SK-N-SH treated with all-trans-retinoic acid at 6 μM for 48 hours (cell line): ENCODE results near the gene PROK1.

Experiments
- ATAC-seq: fragments of 200-7000 bp; cut with Tn5 transposase; 3 replicates; pipeline ENCODE4 v1.9.1; 2020; ENCODE audit warnings: mild to moderate bottlenecking, moderate library complexity
- ARNTL ChIP-seq: fragments of 450-650 bp; formaldehyde crosslinking; IDR thresholded peaks from 2 replicates; pipeline ENCODE4 v1.5.0; 2020; ENCODE audit warnings: low read depth, mild to moderate bottlenecking, moderate library complexity, borderline replicate concordance
- BACH2 ChIP-seq: fragments of 250-450 bp; sonication (Bioruptor Pico); IDR thresholded peaks from 2 replicates; pipeline ENCODE4 v1.9.0; 2021; ENCODE audit warnings: mild to moderate bottlenecking, borderline replicate concordance
- CSDC2 ChIP-seq: fragments of 250-450 bp; sonication (Bioruptor Pico); IDR thresholded peaks from 2 replicates; pipeline ENCODE4 v1.5.0; 2020; ENCODE audit warnings: mild to moderate bottlenecking, moderate library complexity
- CSRNP3 ChIP-seq: fragments of 250-450 bp; sonication (Bioruptor Pico); IDR thresholded peaks from 2 replicates; pipeline ENCODE4 v1.5.1; 2021; ENCODE audit warnings: mild to moderate bottlenecking, moderate library complexity
- ESRRG ChIP-seq: fragments of 250-450 bp; sonication (Bioruptor Pico); IDR thresholded peaks from 2 replicates; pipeline ENCODE4 v1.6.1; 2021; ENCODE audit warnings: mild to moderate bottlenecking
- GLIS3 ChIP-seq: fragments of 250-450 bp; sonication (Bioruptor Pico); IDR thresholded peaks from 2 replicates; pipeline ENCODE4 v1.5.0; 2020; ENCODE audit warnings: mild to moderate bottlenecking, moderate library complexity
- ISL1 ChIP-seq: fragments of 250-450 bp; sonication (Bioruptor Pico); IDR thresholded peaks from 2 replicates; pipeline ENCODE4 v2.1.2; 2022; ENCODE audit warnings: mild to moderate bottlenecking, moderate library complexity
- POU6F1 ChIP-seq: fragments of 250-450 bp; sonication (Bioruptor Pico); IDR thresholded peaks from 2 replicates; pipeline ENCODE4 v1.8.0; 2021; ENCODE audit warnings: low read depth, mild to moderate bottlenecking, moderate library complexity, borderline replicate concordance
- PPARA ChIP-seq: fragments of 250-450 bp; sonication (Bioruptor Pico); IDR thresholded peaks from 2 replicates; pipeline ENCODE4 v1.5.0; 2020; ENCODE audit warnings: mild to moderate bottlenecking, borderline replicate concordance
- RARB ChIP-seq: fragments of 250-450 bp; sonication (Bioruptor Pico); IDR thresholded peaks from 2 replicates; pipeline ENCODE4 v1.8.0; 2021; ENCODE audit warnings: mild to moderate bottlenecking, moderate library complexity
- SNAI2 ChIP-seq: fragments of 250-450 bp; sonication (Bioruptor Pico); IDR thresholded peaks from 2 replicates; pipeline ENCODE4 v1.5.0; 2020; ENCODE audit warnings: mild to moderate bottlenecking, moderate library complexity
- TCF4 ChIP-seq: fragments of 250-450 bp; sonication (Bioruptor Pico); IDR thresholded peaks from 2 replicates; pipeline ENCODE4 v1.8.0; 2021; ENCODE audit warnings: mild to moderate bottlenecking, moderate library complexity, borderline replicate concordance
- TOX ChIP-seq: fragments of 250-450 bp; sonication (Bioruptor Pico); IDR thresholded peaks from 2 replicates; pipeline ENCODE4 v1.8.0; 2021; ENCODE audit warnings: mild to moderate bottlenecking, moderate library complexity, borderline replicate concordance
- ZNF565 ChIP-seq: fragments of 450-650 bp; formaldehyde crosslinking; conservative IDR thresholded peaks from 2 replicates; pipeline ENCODE4 v1.5.0; 2020; ENCODE audit warnings: low read depth, mild to moderate bottlenecking, moderate library complexity
- ZNF8 ChIP-seq: fragments of 450-650 bp; formaldehyde crosslinking; IDR thresholded peaks from 2 replicates; pipeline ENCODE4 v1.5.0; 2020; ENCODE audit warnings: mild to moderate bottlenecking, moderate library complexity
- TF ChIP-seq, protein P1 (sequence below): fragments of 250-450 bp; sonication (Bioruptor Pico); IDR thresholded peaks from 2 replicates; pipeline ENCODE4 v1.5.1; 2020; ENCODE audit warnings: low read depth, mild to moderate bottlenecking, moderate library complexity
- TF ChIP-seq, protein P2 (sequence below): fragments of 250-450 bp; sonication (Bioruptor Pico); IDR thresholded peaks from 2 replicates; pipeline ENCODE4 v1.5.0; 2020; ENCODE audit warnings: mild to moderate bottlenecking, moderate library complexity

The PROK1 gene

GRCh38 chr1:110494036-110494435 lies 43.1 kb downstream of the PROK1 start:
- no peak for TF ChIP-seq ISL1 (CRISPR knock-in tag)
- TF ChIP-seq GLIS3 (CRISPR knock-in tag): no peak
- no peak for TF ChIP-seq RARB (CRISPR knock-in tag)
- no peak for TF ChIP-seq POU6F1 (CRISPR knock-in tag)
- TF ChIP-seq CSDC2 (CRISPR knock-in tag): no peak
- TF ChIP-seq BACH2: no peak
- no peak for TF ChIP-seq SNAI2
- TF ChIP-seq TOX: no peak
- TF ChIP-seq ESRRG (CRISPR knock-in tag): no peak
- no peak for TF ChIP-seq CSRNP3
- no peak for TF ChIP-seq TCF4 (CRISPR knock-in tag)
- TF ChIP-seq, protein P1, sequence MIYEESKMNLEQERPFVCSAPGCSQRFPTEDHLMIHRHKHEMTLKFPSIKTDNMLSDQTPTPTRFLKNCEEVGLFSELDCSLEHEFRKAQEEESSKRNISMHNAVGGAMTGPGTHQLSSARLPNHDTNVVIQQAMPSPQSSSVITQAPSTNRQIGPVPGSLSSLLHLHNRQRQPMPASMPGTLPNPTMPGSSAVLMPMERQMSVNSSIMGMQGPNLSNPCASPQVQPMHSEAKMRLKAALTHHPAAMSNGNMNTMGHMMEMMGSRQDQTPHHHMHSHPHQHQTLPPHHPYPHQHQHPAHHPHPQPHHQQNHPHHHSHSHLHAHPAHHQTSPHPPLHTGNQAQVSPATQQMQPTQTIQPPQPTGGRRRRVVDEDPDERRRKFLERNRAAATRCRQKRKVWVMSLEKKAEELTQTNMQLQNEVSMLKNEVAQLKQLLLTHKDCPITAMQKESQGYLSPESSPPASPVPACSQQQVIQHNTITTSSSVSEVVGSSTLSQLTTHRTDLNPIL: no peak
- no peak for ATAC-seq

GRCh38 chr1:110494522-110495406 lies 43.8 kb downstream of the PROK1 start:
- TF ChIP-seq RARB (CRISPR knock-in tag): no peak
- no peak for TF ChIP-seq CSRNP3
- TF ChIP-seq, protein P1: no peak
- ATAC-seq: no peak

- TF ChIP-seq ZNF565 (CRISPR knock-in tag) (no peak), ISL1 (CRISPR knock-in tag) (no peak), TOX (no peak), ARNTL (CRISPR knock-in tag) (no peak), POU6F1 (CRISPR knock-in tag) (no peak), PPARA (CRISPR knock-in tag) (no peak), TCF4 (CRISPR knock-in tag) (no peak), ZNF8 (CRISPR knock-in tag) (no peak), CSRNP3 (no peak)
- TF ChIP-seq, protein P2, sequence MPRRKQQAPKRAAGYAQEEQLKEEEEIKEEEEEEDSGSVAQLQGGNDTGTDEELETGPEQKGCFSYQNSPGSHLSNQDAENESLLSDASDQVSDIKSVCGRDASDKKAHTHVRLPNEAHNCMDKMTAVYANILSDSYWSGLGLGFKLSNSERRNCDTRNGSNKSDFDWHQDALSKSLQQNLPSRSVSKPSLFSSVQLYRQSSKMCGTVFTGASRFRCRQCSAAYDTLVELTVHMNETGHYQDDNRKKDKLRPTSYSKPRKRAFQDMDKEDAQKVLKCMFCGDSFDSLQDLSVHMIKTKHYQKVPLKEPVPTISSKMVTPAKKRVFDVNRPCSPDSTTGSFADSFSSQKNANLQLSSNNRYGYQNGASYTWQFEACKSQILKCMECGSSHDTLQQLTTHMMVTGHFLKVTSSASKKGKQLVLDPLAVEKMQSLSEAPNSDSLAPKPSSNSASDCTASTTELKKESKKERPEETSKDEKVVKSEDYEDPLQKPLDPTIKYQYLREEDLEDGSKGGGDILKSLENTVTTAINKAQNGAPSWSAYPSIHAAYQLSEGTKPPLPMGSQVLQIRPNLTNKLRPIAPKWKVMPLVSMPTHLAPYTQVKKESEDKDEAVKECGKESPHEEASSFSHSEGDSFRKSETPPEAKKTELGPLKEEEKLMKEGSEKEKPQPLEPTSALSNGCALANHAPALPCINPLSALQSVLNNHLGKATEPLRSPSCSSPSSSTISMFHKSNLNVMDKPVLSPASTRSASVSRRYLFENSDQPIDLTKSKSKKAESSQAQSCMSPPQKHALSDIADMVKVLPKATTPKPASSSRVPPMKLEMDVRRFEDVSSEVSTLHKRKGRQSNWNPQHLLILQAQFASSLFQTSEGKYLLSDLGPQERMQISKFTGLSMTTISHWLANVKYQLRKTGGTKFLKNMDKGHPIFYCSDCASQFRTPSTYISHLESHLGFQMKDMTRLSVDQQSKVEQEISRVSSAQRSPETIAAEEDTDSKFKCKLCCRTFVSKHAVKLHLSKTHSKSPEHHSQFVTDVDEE (CRISPR knock-in tag): no peak
- ATAC-seq: peak; percentile 98
These were observed 45.1 kb downstream of the PROK1 start for GRCh38 chr1:110495926-110496600.
